ENCODE data around the gene NLRP14.

GRCh38 chr11:7032692-7033091, 12.4 kb downstream of the NLRP14 start:
- TF ChIP-seq CTCF (conservative IDR thresholded peaks at IDR 0.05; ENCODE audit: low read length) = no peak
- no peak for TF ChIP-seq EZH2phosphoT487 (IDR thresholded peaks at IDR 0.05; ENCODE audit: borderline replicate concordance)

Data from Loucy (cell line).